AG10803 (cell line): ENCODE measurements around the gene KIAA0040.

ENCODE experiments used
- DNase-seq: peaks from one replicate; pipeline ENCODE4 v3.0.0; 2010; ENCODE audit warnings: low read depth
- H3K4me3 ChIP-seq: 2 replicates; pipeline ENCODE4 v1.5.1; 2011; ENCODE audit warnings: mild to moderate bottlenecking, low read length, control low read depth
- CTCF ChIP-seq: conservative IDR thresholded peaks from 2 replicates; pipeline ENCODE4 v1.5.1; 2011; ENCODE audit warnings: mild to moderate bottlenecking, low read length, control low read depth, inconsistent platforms

The KIAA0040 gene

GRCh38 chr1:175150596-175151319 is 41.8 kb downstream of the KIAA0040 start:
- TF ChIP-seq CTCF = no peak
- H3K4me3 ChIP-seq = no peak overlapping the region
- peak; percentile 44 for DNase-seq

- no peak for DNase-seq
- no peak overlapping the region for H3K4me3 ChIP-seq
- no peak for TF ChIP-seq CTCF
These were observed 44.5 kb downstream of the KIAA0040 start for GRCh38 chr1:175148068-175148467.

- no peak for TF ChIP-seq CTCF
- no peak overlapping the region for H3K4me3 ChIP-seq
- DNase-seq = no peak
These were observed 45.0 kb downstream of the KIAA0040 start for GRCh38 chr1:175147569-175147968.

GRCh38 chr1:175146529-175147213 is 45.9 kb downstream of the KIAA0040 start:
- H3K4me3 ChIP-seq = no peak overlapping the region
- DNase-seq = peak; percentile 43
- peak; percentile 95 for TF ChIP-seq CTCF

- no peak for DNase-seq
- TF ChIP-seq CTCF = no peak; the same call in 1 of the 2 replicates
- no peak overlapping the region for H3K4me3 ChIP-seq
These were observed 46.6 kb downstream of the KIAA0040 start for GRCh38 chr1:175145899-175146528.

- no peak for DNase-seq
- TF ChIP-seq CTCF = no peak
- H3K4me3 ChIP-seq = no peak overlapping the region
These were observed 54.0 kb downstream of the KIAA0040 start for GRCh38 chr1:175138579-175138978.
